Right lobe of liver (tissue), 4 donors: ENCODE data around the gene ATP11B.

Experiments used
- POLR2A ChIP-seq: fragments of 450-650 bp; IDR thresholded peaks from one replicate; pipeline ENCODE4 v1.6.1; 2017; ENCODE audit warnings: antibody characterized with exemption, mild to moderate bottlenecking
- TF ChIP-seq, protein P1 (sequence below), 4 donors: fragments of 200-600 bp in 3 of 4; fragments of 450-650 bp in 1 of 4; IDR thresholded peaks; one replicate each; pipeline versions ENCODE4 v1.5.1 to v1.8.0; 2016 to 2022; ENCODE audit warnings: antibody characterized with exemption in 4 of 4, mild to moderate bottlenecking in 2 of 4
- donor health status: DM: no; HTN: no; CAD: no.
- donor health status: DM: no; HTN: no; CAD: no.
- donor health status: DM: no; HTN: yes; CAD: no.

GRCh38 chr3:182786564-182787196 is 6.6 kb upstream of the ATP11B start:
- no peak for TF ChIP-seq POLR2A
- TF ChIP-seq, protein P1, sequence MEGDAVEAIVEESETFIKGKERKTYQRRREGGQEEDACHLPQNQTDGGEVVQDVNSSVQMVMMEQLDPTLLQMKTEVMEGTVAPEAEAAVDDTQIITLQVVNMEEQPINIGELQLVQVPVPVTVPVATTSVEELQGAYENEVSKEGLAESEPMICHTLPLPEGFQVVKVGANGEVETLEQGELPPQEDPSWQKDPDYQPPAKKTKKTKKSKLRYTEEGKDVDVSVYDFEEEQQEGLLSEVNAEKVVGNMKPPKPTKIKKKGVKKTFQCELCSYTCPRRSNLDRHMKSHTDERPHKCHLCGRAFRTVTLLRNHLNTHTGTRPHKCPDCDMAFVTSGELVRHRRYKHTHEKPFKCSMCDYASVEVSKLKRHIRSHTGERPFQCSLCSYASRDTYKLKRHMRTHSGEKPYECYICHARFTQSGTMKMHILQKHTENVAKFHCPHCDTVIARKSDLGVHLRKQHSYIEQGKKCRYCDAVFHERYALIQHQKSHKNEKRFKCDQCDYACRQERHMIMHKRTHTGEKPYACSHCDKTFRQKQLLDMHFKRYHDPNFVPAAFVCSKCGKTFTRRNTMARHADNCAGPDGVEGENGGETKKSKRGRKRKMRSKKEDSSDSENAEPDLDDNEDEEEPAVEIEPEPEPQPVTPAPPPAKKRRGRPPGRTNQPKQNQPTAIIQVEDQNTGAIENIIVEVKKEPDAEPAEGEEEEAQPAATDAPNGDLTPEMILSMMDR (IDR thresholded peaks at IDR 0.05), result no peak
